Stomach (tissue), 4 donors: ENCODE measurements around the gene ZFPM1.

Experiments
- CTCF ChIP-seq, 7 experiments: fragments of 450-650 bp in 4 of 7; fragments of 200-600 bp in 3 of 7; sonication (generic) in 3 of 7; IDR thresholded peaks; one replicate each; pipeline ENCODE4 v1.5.1; 2016 to 2019; ENCODE audit warnings: antibody characterized with exemption in 7 of 7, control low read depth in 2 of 7, mild to moderate bottlenecking in 1 of 7
- EP300 ChIP-seq: sonication (generic); formaldehyde crosslinking; IDR thresholded peaks from one replicate; pipeline ENCODE4 v1.6.1; 2017; ENCODE audit warnings: antibody characterized with exemption
- POLR2A ChIP-seq, 4 donors: fragments of 450-650 bp; IDR thresholded peaks; one replicate each; pipeline ENCODE4 v1.6.1; 2016; ENCODE audit warnings: antibody characterized with exemption in 4 of 4, control low read depth in 2 of 4, mild to moderate bottlenecking in 1 of 4, moderate library complexity in 1 of 4

GRCh38 chr16:88581033-88581432 lies 128.0 kb downstream of the ZFPM1 start:
- TF ChIP-seq EP300 (no peak), CTCF (IDR thresholded peaks at IDR 0.05) (no peak), POLR2A (IDR thresholded peaks at IDR 0.05) (no peak)
